Left hindlimb (tissue), 1 donor: ENCODE data around the gene SYT1.
"Not testable (repeated sequence)": the region's sequence is repeated elsewhere in the genome, so short reads cannot be mapped to it uniquely, and the experiment has no call there.

ENCODE experiments used
- DNase-seq: peaks from one replicate; pipeline ENCODE4 v3.0.0-alpha.2; 2018

The SYT1 gene

DNA sequence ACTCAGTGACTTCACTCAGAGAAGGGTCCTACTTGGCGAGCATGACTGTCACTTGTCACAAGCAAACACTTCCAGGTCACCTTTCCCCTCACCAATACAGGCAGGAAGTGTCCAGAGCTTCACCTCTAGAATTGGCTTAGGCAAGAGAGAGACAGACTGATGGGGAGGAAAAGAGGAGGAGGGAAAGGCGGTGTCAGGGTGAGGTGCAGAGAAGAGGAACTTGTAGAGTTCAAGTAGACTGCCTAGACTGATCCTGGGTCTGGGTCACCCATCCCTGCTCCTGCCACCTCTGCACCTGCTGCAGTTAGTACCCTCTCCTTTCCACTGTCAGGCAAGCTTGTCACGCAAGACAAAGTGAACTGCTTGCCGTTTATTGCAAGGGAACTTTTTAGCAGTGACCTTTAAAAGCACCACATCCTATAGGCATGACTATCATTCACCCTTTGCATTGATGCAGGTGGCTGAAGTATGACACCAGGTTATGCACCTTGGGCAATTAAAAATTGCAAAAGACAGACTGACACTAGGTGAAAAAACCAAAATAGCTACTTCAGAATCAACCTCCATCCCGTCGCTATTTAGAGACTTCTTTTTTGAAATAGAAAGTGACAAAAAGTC lies 292.4 kb downstream of the SYT1 start:
- no peak for DNase-seq

GRCh38 chr12:79161249-79161934 lies 296.8 kb downstream of the SYT1 start:
- no peak for DNase-seq

GRCh38 chr12:79162147-79162772 lies 297.7 kb downstream of the SYT1 start:
- DNase-seq: no peak

DNA sequence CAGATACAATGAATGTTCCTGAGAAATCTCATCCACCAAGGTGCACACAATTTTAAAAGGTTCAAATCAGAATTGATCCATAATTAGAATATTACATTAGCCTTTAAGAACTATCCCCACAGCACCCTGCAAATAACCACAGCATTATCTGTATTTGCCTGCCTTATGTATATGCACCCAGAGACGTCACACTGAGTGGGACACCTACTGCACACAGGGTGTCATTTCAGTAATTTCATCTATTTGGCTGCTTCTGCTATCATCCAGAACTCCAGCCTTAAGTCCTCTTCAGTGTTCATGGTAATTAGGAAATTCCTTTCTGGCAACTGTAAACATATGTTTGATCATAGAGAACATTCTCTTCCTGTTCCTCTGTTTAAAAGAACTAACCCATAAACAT lies 298.4 kb downstream of the SYT1 start:
- no peak for DNase-seq

DNA sequence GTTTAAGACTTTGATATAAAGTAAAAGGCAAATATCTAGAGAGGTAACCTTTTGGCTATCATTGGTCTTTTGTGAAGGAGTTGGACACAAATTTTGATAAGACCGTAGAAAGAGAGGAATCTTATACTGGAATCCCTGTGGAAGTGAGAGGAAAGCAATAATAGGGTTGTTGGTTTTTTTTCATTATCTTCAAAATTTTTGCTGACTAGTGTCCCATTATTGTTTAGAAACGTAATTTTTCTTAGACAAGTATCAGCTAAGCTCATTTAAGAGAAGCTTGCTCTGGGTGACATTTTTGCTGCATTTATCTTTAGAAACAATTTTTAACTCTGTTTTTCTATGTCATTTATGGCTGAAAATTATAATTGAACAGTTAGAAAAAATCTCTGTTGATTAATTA lies 300.3 kb downstream of the SYT1 start:
- DNase-seq: no peak

DNA sequence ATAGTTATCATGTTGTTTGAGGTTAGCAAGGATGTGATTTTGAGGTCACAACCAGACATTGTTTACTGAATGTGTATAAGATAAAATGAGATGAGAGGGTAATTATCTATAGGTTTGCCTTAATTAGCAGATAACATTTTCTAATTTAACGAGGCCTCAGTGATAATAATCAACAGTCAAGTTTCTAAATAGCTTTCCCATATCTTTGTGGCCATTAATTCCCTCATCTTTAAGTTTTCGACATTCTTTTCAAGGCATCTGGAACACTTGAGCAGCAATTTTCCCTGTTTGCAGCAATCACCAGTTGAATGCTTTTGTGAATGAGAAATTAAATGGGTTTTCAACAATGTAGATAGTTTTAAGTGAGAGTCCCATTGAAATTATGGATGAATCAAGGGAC lies 304.1 kb downstream of the SYT1 start:
- no peak for DNase-seq

- DNase-seq: no peak
Observed at GRCh38 chr12:79174626-79175025, 310.1 kb downstream of the SYT1 start.

DNA sequence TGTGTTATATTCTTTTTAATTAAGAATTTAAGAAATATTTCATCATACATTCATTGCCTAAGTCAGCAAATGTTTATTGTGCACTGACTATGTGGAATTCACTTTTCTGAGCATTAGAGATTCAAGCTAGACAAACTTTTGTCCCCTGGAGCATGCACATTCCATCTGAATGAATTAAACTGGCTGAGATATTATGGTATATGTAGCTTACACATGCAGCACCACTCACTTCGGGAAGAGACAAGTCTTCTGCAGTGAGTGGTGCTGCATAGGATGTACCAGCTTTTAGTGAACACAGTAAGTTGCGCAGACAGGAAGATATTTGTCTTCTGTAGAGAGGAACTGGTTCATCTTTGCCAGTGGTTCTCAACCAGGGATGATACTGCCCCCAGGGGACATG lies 318.4 kb downstream of the SYT1 start:
- no peak for DNase-seq

- DNase-seq: no peak
Observed at GRCh38 chr12:79183926-79184325, 319.4 kb downstream of the SYT1 start.

DNA sequence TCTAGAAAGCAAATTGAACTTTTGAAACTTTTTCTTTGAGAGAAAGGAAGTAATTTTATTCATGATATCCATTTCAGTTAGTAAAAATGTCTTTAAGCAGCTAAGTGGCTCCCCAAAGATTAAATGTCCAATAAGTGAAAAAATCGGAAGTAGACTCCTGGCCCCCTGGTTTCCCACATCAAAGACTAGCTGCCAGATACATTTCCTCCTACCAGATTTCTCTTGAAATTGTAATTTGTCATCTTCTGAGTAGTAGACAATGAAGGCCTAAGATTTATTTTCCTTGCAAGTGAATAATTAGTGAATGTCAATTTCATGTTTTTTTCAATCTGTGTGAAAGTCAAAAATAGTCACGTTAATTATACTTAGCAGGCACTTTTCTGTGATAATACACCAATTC lies 321.9 kb downstream of the SYT1 start:
- DNase-seq: no peak

DNA sequence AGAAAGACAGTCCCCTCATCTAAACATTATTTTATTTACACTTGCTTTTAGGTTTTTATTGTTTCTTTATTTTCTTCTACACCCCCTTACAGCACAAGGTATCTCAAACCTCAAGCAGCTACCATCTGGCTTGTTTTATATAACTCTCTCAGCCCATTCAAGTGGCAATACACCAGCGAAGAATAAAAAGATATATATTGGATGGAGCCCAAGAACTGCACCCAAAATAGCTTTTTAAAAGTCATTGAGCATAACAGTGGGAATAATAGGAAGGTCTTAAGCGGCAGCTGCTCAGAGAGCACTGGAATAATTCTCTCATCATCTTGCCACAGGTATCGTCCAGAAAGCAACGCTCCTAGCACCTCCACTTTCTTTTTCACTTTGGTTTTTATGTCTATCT lies 322.5 kb downstream of the SYT1 start:
- no peak for DNase-seq

GRCh38 chr12:79191391-79191790 lies 326.8 kb downstream of the SYT1 start:
- no peak for DNase-seq

DNA sequence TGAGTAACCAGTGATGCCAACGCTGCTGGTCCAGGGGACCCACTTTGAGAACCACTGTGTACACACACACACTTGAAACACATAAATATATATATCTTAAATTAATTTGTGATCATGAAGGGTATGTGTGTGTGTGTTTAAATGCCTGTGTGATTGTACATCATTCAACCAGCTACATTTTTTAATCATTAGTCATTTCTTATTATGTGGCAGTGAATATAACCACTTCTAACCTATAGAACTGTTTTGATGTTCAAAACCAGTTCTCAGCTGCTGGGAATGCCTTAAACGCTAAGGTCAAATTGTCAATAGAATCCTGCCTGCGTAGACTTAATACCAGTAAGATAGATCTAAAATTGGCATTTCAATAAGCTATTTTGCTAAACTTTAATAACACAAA lies 330.0 kb downstream of the SYT1 start:
- DNase-seq: no peak

GRCh38 chr12:79199166-79199565 lies 334.6 kb downstream of the SYT1 start:
- DNase-seq: no peak

- no peak for DNase-seq
Observed at GRCh38 chr12:79200176-79200575, 335.6 kb downstream of the SYT1 start.

DNA sequence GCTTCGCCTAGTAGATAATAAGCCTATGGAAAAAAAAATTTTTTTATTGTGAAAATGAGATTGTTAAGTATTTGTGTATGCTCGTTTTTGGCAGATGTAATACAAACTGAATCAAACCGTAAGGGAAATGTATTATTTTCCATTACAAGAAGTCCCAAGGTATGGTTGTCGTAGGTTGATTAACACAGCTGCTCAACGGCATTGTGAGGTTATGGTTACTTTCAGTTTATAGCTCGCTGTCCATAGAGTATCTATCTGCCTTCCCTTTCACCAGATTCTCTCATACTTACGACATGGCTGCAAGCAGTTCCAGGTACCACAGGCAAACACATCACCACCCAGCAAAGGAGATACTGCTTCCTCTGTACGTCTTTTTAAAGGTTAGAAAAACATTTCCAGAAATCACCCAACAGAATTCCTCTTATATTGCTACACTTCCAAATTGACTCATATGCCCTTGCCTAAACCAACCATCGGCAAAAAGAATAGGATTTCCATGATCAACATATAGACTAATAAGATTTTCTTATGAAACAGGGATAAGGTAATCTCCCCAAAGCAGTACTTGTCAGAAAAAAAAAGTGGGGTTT lies 338.6 kb downstream of the SYT1 start:
- no peak for DNase-seq

DNA sequence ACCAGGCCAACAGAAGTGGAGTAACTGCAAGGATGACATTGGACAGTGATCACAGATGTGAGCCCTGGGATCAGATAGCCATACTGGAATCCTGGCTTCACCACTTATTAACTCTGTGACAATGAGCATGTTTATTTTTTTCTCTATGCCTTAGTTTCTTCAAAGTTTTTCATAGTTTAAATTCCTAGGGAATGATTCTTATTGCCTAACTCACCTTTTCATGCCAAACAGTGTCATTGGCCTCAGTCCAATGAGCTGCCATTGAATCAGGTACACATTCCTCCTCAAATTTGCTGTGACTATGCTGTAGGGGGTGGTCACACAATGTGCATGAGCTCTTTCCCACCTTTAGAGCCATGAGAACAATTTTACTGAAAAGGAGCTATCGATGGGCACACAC lies 342.3 kb downstream of the SYT1 start:
- no peak for DNase-seq

DNA sequence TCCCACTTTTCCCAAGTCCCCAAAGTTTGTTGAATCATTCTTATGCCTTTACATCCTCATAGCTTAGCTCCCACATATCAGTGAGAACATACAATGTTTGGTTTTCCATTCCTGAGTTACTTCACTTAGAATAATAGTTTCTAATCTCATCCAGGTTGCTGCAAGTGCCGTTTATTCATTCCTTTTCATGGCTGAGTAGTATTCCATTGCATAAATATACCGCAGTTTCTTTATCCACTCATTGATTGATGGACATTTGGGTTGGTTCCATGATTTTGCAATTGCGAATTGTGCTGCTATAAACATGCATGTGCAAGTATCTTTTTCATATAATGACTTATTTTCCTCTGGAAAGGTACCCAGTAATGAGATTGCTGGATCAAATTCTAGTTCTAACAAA lies 345.8 kb downstream of the SYT1 start:
- DNase-seq: not testable (repeated sequence)

GRCh38 chr12:79217306-79217705 lies 352.7 kb downstream of the SYT1 start:
- DNase-seq: no peak

DNA sequence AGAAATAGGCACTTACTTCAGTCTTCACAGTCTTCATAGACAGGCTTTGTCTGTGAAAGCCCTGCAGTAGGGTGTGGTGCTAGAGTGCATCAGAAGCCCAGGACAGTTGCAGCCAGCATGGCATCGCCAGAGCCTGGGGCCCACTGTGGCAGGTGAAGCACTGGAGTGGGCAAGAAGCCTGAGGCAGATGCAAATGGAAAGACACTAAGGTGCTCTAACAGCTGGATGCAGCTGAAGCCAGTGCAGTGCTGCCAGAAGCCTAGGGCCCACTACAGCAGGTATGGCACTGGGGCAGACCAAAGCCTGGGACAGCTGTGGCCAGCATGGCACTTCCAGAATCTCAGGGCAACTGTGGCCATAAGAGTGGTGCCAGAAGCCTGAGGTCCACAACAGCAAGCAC lies 358.6 kb downstream of the SYT1 start:
- DNase-seq: no peak

- no peak for DNase-seq
Observed at GRCh38 chr12:79223761-79224160, 359.2 kb downstream of the SYT1 start.

- no peak for DNase-seq
Observed at GRCh38 chr12:79227091-79227490, 362.5 kb downstream of the SYT1 start.

GRCh38 chr12:79227646-79228045 lies 363.1 kb downstream of the SYT1 start:
- DNase-seq: no peak

DNA sequence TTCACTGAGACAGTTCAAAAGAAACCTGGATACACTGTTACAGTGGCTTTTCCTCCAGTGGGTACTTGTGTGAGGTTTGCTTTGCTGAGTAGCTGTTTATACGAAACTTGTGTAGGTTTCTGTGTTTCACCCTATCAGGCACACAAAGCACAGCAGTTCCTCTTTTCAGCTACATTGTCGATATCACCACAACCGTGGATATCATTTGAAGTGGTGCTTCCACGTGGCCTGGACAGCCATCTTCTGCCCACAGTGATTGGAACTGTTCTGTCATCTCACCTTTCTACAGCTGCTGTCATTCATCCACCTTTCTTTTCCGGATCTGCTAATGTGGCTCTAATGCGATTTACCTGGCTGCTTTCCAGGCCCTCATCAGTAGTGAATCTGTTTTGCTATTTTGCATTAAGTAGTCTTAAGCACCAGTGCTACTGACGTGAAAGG lies 368.8 kb downstream of the SYT1 start:
- no peak for DNase-seq
